ENCODE measurements around the gene SGMS1.

DNA sequence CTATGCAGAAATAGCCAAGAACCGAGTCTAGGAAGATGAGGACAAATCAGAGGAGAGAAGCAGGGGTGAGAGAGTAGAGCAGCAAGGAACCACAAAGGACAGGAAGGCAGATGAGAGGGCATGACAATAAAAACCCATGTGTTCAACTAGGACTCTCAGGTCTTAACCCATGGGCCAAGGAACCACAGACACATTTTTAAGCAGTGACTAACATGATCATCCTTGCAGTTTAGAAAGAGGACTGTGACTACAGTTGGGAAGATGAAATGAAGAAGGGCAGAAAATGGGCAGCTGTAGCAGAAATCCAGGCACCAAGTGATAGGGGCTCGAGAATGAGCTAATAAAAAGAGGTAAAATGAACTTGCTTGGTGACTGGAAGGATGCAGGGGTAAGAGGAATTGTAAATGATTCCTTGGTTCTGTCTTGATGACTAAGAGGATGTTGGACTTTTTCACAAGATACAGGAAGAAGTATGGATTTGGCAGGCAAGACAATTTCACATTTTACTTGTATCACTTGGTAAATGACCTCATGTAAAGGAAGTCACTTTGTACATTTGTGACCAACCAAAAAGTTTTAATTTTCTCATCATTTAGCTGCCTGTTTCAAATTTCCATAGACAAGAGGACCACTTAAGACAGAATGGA lies 22.8 kb downstream of the SGMS1 start:
- TF ChIP-seq FOS (IDR thresholded peaks at IDR 0.05; ENCODE audit: borderline replicate concordance, insufficient read depth, low read length): peak; percentile 30
- TF ChIP-seq, protein P1, sequence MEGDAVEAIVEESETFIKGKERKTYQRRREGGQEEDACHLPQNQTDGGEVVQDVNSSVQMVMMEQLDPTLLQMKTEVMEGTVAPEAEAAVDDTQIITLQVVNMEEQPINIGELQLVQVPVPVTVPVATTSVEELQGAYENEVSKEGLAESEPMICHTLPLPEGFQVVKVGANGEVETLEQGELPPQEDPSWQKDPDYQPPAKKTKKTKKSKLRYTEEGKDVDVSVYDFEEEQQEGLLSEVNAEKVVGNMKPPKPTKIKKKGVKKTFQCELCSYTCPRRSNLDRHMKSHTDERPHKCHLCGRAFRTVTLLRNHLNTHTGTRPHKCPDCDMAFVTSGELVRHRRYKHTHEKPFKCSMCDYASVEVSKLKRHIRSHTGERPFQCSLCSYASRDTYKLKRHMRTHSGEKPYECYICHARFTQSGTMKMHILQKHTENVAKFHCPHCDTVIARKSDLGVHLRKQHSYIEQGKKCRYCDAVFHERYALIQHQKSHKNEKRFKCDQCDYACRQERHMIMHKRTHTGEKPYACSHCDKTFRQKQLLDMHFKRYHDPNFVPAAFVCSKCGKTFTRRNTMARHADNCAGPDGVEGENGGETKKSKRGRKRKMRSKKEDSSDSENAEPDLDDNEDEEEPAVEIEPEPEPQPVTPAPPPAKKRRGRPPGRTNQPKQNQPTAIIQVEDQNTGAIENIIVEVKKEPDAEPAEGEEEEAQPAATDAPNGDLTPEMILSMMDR (IDR thresholded peaks at IDR 0.05; ENCODE audit: extremely low read depth in 1 of 2, insufficient read depth in 1 of 2, low read depth in 1 of 2, low read length in 2 of 2): no peak
- TF ChIP-seq, protein P2, sequence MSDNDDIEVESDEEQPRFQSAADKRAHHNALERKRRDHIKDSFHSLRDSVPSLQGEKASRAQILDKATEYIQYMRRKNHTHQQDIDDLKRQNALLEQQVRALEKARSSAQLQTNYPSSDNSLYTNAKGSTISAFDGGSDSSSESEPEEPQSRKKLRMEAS (IDR thresholded peaks at IDR 0.05; ENCODE audit: insufficient read depth, insufficient read length): no peak

All from endothelial cell of umbilical vein (primary cell).